Keratinocyte (primary cell): ENCODE measurements around the gene RNF34.

Experiments used
- EZH2 ChIP-seq: IDR thresholded peaks from one replicate; pipeline ENCODE4 v1.6.1; 2012; ENCODE audit warnings: inconsistent platforms, mild to moderate bottlenecking, low read length, moderate library complexity
- TF ChIP-seq, protein P1 (sequence below), 3 experiments: IDR thresholded peaks in 1 of 3; conservative IDR thresholded peaks in 1 of 3; optimal IDR thresholded peaks in 1 of 3; 2 replicates in 2 of 3; 3 replicates in 1 of 3; pipeline versions ENCODE3 to v1.5.1; 2011; ENCODE audit warnings: low read length in 3 of 3, mild to moderate bottlenecking in 3 of 3, moderate library complexity in 2 of 3, control low read depth in 1 of 3, inconsistent platforms in 1 of 3; ENCODE audit not compliant: insufficient read depth in 2 of 3; ENCODE audit errors: extremely low read depth in 1 of 3

DNA sequence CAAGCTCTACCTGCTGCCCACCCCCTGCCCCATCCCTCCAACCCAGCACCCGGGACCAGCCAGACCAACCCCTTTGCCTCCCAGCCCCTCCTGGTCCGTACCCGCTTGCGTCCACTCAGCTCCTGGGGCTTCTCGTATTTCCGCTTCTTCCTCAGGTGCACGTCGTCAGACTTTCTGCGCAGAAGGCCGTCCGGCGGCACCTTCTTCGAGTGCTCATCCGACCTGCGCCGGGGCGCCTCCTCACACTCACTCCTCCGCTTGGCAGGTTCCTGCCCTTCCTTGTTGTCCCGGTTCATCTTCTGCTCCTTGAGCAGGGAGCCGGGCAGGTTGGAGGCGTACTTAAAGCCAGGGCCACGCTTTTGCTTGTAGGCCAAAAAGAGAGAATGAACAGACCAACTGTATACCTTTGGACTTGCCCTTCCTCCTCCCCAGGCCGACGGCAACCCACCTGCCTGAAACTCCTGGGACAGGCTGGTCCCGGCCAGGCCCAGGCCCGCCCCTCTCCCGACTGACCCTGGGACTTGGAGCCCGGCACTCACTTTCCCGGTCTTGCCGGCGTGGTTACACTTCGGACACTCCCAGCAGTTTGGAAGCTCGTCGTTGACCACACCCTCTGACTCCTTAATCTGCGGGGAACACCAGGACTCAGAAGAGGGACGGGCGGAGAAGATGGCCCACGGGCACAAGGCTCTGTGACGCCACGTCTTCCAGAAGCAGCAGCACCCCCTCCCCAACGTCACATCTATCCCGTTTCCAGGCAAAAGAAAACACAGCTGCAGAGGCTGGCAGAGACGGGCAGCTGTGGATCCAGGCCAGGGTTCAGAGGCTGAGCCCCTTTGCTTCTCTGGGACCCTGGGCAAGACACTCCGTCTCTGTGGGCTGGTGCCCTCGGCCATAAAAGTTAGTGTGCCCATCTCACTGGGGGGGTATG lies 44.3 kb downstream of the RNF34 start:
- TF ChIP-seq, protein P1, sequence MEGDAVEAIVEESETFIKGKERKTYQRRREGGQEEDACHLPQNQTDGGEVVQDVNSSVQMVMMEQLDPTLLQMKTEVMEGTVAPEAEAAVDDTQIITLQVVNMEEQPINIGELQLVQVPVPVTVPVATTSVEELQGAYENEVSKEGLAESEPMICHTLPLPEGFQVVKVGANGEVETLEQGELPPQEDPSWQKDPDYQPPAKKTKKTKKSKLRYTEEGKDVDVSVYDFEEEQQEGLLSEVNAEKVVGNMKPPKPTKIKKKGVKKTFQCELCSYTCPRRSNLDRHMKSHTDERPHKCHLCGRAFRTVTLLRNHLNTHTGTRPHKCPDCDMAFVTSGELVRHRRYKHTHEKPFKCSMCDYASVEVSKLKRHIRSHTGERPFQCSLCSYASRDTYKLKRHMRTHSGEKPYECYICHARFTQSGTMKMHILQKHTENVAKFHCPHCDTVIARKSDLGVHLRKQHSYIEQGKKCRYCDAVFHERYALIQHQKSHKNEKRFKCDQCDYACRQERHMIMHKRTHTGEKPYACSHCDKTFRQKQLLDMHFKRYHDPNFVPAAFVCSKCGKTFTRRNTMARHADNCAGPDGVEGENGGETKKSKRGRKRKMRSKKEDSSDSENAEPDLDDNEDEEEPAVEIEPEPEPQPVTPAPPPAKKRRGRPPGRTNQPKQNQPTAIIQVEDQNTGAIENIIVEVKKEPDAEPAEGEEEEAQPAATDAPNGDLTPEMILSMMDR (optimal IDR thresholded peaks at IDR 0.05 in 1 of 3, IDR thresholded peaks at IDR 0.05 in 1 of 3, conservative IDR thresholded peaks at IDR 0.05 in 1 of 3; ENCODE audit: extremely low read depth in 1 of 3, insufficient read depth in 2 of 3, low read length in 3 of 3), result no peak
- no peak for TF ChIP-seq EZH2
